NCI-H526 (cell line): Measurements from ENCODE around the gene SERPINB7.

Source experiments
- DNase-seq, 2 experiments: peaks; one replicate each; lab custom pipeline; 2025; lab: John Stamatoyannopoulos, UW

The SERPINB7 gene

GRCh38 chr18:63788447-63789096, 13.4 kb downstream of the SERPINB7 start:
- no peak for DNase-seq

GRCh38 chr18:63789327-63789726, 14.1 kb downstream of the SERPINB7 start:
- no peak for DNase-seq

GRCh38 chr18:63795606-63796005, 20.4 kb downstream of the SERPINB7 start:
- no peak for DNase-seq

GRCh38 chr18:63799189-63799588, 24.0 kb downstream of the SERPINB7 start:
- no peak for DNase-seq

GRCh38 chr18:63801343-63801742, 26.1 kb downstream of the SERPINB7 start:
- no peak for DNase-seq

GRCh38 chr18:63808125-63808524, 32.9 kb downstream of the SERPINB7 start:
- no peak for DNase-seq

- DNase-seq = no peak
These were observed 42.3 kb downstream of the SERPINB7 start for GRCh38 chr18:63817441-63818051.

- DNase-seq = no peak
These were observed 43.0 kb downstream of the SERPINB7 start for GRCh38 chr18:63818212-63818611.

- DNase-seq = no peak
These were observed 44.6 kb downstream of the SERPINB7 start for GRCh38 chr18:63819786-63820185.

GRCh38 chr18:63820694-63821093, 45.5 kb downstream of the SERPINB7 start:
- no peak for DNase-seq

- DNase-seq = peak in 1 of 2 experiments; percentile 3
These were observed 48.5 kb downstream of the SERPINB7 start for GRCh38 chr18:63823516-63824219.

- no peak for DNase-seq
These were observed 49.0 kb downstream of the SERPINB7 start for GRCh38 chr18:63824220-63824525.

GRCh38 chr18:63828120-63828519, 52.9 kb downstream of the SERPINB7 start:
- DNase-seq = no peak

GRCh38 chr18:63828656-63829055, 53.4 kb downstream of the SERPINB7 start:
- DNase-seq = no peak

- DNase-seq = no peak
These were observed 54.7 kb downstream of the SERPINB7 start for GRCh38 chr18:63829886-63830285.

- no peak for DNase-seq
These were observed 56.0 kb downstream of the SERPINB7 start for GRCh38 chr18:63831080-63831788.

- no peak for DNase-seq
These were observed 57.3 kb downstream of the SERPINB7 start for GRCh38 chr18:63832470-63832869.

- no peak for DNase-seq
These were observed 59.4 kb downstream of the SERPINB7 start for GRCh38 chr18:63834471-63835113.

- DNase-seq = no peak
These were observed 61.2 kb downstream of the SERPINB7 start for GRCh38 chr18:63836456-63836855.

GRCh38 chr18:63837590-63837989, 62.4 kb downstream of the SERPINB7 start:
- DNase-seq = no peak

- no peak for DNase-seq
These were observed 67.8 kb downstream of the SERPINB7 start for GRCh38 chr18:63843008-63843407.

- peak in 1 of 2 experiments; percentile 25 for DNase-seq
These were observed 69.0 kb downstream of the SERPINB7 start for GRCh38 chr18:63844254-63844653.
